ENCODE results near the gene PMM2. TPM values are rescaled to one million over a fixed set of nuclear protein-coding genes. Genes with fewer than 3 reads are reported as not detected.

Gene PMM2
- polyA plus RNA-seq, 3 donors = 19.7 to 23.6 (median 22.3) TPM

DNA sequence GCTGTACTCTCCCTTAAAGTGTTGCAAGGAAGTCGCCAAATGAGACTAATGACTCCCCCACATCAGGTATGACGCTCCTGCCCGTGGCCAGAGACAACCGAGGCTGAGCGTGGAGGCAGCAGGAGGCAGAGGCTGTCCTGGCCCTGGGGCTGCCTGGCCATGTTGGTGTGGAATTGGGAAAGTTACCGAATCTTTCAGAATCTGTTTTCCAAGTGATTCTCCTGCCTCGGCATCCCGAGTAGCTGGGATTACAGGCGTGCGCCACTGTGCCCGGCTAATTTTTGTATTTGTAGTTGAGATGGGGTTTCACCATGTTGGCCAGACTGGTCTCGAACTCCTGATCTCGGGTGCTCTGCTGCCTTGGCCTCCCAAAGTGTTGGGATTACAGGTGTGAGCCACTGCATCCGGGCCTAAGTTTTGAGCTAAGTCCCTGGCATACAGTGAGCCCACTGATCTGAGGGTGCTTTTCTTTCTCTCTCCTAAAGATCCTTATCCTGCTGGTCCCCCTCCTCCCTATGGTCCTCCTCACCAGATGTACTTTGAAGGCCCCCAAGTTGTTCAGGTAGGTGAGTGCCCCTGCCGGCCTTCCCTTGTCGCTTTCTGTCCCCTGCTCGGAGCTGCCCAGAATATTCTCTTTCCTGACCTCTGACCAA lies 85.2 kb downstream of the PMM2 start:
- DNase-seq (ENCODE audit: low read depth in 3 of 3, low spot score in 2 of 3) = no peak

GRCh38 chr16:8885674-8886592 lies 88.3 kb downstream of the PMM2 start:
- DNase-seq (ENCODE audit: low read depth in 3 of 3, low spot score in 2 of 3) = no peak

DNA sequence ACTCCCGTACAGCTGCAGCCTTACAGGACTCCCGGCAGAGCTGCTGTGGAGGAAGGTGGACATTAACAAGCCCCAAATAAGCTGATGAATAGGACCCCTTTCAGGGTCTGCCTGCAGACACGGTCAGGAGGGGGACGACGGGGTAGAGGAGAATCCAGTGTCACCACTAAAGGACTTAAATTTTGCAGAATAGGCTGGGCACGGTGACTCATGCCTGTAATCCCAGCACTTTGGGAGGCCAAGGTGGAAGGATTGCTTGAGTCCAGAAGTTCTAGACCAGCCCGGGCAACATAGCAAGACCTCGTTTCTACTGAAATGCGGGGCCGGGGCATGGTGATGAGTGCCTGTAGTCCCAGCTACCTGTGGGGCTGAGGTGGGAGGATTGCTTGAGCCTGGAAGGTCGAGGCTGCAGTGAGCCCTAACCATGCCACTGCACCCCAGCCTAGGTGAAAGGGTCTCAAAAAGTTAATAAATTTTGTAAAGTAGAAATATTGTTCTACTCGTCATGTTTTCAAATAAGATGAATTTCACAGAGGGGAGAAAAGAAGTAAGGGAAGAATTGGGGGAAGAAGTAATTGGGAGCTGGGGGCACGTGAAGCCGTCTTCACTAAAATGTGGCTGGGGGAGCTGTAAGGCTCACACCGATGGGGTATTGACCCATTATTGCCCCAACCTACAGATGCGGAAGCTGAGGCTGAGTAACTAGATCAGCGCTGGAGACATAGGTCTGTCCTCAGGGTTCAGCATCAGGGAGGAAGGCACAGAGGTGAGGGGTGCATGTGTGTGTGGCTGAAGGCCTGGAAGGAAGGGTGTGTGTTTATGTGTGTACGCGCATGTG lies 89.2 kb downstream of the PMM2 start:
- DNase-seq (ENCODE audit: low read depth in 3 of 3, low spot score in 2 of 3) = no peak

DNA sequence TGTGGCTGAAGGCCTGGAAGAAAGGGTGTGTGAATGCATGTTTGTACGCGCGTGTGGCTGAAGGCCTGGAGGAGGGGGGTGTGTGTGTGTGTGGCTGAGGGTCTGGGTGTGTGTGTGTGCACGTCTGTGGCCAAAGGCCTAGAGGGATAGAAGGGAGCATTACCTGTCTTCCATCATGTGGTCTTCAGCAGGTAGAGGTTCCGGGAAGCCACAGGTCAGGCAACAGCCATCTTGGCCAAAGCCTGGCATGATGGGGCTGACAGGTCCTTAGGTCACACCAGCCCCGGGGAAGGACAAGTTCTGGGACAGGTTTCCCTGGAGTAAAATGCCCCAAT lies 89.8 kb downstream of the PMM2 start:
- DNase-seq (ENCODE audit: low read depth in 3 of 3, low spot score in 2 of 3) = no peak

DNA sequence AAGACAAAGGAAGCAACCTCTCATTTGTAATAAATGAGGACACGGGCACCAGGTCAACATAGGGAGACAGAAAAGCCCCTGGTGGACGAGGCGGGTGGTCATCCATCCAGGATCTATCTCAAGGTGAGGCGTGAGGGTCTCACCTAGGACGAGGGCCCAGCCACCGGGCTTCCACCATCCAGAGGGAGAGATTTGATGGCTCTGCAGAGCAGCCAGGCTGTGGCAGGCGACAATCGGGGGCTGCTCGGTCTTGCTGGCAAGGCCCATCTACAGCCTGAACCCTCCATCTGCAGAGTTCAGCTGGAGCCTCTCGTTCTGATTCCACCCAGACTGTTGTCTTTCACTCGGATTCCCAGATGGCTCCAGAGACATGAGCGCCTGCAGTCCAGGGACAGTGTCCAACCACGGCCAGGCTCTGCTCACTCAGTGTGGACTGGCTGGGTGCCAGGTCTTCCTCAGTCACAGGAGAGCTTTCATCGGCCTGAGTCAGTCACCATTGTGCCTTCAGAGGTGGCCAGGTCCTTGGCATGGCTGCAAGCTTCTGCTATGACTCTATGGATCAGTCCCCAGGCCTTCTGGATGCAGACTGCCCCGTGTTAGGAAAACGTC lies 90.4 kb downstream of the PMM2 start:
- DNase-seq (ENCODE audit: low read depth in 3 of 3, low spot score in 2 of 3) = no peak

- no peak for DNase-seq (ENCODE audit: low read depth in 3 of 3, low spot score in 2 of 3)
Observed at GRCh38 chr16:8888951-8889892, 91.6 kb downstream of the PMM2 start.

DNA sequence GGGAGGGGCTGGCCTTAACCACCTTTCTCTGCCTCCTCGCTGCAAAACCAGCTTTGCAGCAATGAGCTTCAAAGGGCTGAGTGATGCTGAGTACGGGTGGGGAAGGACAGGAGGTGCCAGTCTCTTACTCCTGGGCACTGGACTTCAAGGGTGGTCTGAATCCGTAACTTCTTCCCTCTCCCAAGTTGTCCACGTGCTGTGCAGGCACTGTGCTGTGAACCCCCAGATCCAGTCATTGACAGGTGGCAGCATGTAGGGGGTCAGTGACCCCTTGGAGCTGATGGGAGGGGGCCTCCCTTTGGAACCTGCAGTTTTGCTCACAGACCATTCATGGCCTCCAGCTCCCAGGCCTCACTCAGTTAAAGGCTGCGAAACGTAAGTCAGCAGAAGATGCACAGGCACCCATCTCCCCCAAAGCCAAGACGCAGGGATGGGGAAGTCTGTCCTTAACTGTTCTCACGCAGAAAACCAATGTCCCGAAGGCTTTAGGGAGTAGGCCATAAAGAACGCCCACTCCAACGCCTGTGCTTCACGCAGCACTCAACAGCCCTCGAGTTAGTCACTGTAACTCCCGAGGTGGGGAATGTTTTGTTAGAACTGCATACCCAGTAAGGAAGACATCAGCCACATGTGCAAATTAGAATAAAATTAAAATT lies 92.4 kb downstream of the PMM2 start:
- no peak for DNase-seq (ENCODE audit: low read depth in 3 of 3, low spot score in 2 of 3)

DNA sequence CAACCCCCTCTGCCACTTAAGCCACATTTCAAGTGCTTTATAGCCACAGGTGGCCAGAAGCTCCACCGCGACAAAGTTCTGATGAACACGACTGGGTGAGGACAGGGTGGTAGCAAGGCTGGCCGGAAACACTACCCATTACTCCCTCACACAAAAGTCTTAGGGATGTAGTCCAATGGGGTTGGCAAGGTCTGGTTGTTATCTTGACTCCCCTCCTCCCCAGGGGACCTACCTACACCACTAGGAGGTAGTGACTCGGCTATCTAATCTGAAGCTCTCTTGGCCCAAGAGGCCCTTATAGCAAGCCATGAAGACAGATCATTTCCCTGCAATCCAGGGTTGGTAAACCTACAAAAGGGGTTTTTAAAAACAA lies 92.9 kb downstream of the PMM2 start:
- no peak for DNase-seq (ENCODE audit: low read depth in 3 of 3, low spot score in 2 of 3)

DNA sequence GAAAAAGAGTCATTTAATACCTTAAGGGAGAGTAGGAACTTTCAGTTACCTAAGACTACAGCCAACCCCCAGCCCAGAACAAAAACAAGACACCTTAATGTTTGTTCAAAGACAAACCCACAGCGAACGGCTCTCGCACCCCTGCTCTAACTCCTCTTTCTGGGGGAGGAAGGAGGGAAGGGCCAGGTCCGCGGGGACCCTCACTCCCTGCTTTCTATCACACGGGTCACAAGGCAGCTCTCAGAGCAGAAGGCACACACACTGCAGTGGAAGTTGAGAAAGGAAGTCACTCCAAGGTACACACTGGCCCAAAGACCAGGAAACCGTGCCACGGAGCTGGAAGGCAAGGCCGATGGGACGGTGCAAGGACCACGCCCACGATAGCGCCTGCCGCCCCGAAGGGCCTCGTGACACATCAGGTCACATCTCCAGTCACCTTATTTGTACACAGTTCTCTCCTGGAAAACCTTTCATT lies 94.5 kb downstream of the PMM2 start:
- no peak for DNase-seq (ENCODE audit: low read depth in 3 of 3, low spot score in 2 of 3)

DNA sequence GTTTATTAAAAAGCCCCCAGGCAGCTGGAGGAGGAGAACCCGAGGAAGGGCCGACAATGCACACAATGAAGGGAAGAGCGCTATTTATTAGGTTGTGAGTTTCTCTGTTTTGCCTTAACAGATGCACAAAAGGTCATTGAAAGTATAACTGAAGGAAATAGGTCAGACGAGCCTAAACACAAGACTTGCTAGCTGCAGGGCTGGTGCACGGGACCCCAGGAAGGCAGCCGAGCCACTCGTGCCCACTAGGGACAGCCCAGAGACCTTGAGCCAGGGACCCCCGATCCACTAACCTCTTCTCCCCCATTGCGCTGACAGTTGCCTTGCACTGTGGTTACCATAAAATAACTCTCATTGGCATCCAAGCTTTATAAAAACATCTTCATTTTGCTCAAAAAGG lies 95.8 kb downstream of the PMM2 start:
- no peak for DNase-seq (ENCODE audit: low read depth in 3 of 3, low spot score in 2 of 3)

GRCh38 chr16:8893976-8894690 lies 96.5 kb downstream of the PMM2 start:
- DNase-seq (ENCODE audit: low read depth in 3 of 3, low spot score in 2 of 3) = no peak

- DNase-seq (ENCODE audit: low read depth in 3 of 3, low spot score in 2 of 3) = no peak
Observed at GRCh38 chr16:8894736-8895334, 97.2 kb downstream of the PMM2 start.

- DNase-seq (ENCODE audit: low read depth in 3 of 3, low spot score in 2 of 3) = no peak
Observed at GRCh38 chr16:8898660-8899318, 101.2 kb downstream of the PMM2 start.

Other genes with a start within 250 kb of the PMM2 start
- not detected for gene TMEM114, start 207.3 kb upstream of the PMM2 start, polyA plus RNA-seq (ENCODE audit: insufficient read length in 3 of 3)
- gene METTL22, start 176.1 kb upstream of the PMM2 start, polyA plus RNA-seq (ENCODE audit: insufficient read length in 3 of 3) = 10 to 100 TPM; 15.5 to 17.2 (median 15.7) TPM
- gene ABAT, start 123.2 kb upstream of the PMM2 start, polyA plus RNA-seq (ENCODE audit: insufficient read length in 3 of 3) = 10 to 100 TPM; 55.4 to 75.3 (median 69.7) TPM
- gene TMEM186, start 200 bp upstream of the PMM2 start, polyA plus RNA-seq (ENCODE audit: insufficient read length in 3 of 3) = 10 to 100 TPM; 15.3 to 17.1 (median 16.5) TPM
- 10 to 100 TPM; 64.9 to 74.6 (median 65.4) TPM for gene CARHSP1, start 71.2 kb downstream of the PMM2 start, polyA plus RNA-seq (ENCODE audit: insufficient read length in 3 of 3)
- not detected for gene LITAFD, start 84.5 kb downstream of the PMM2 start, polyA plus RNA-seq (ENCODE audit: insufficient read length in 3 of 3)
- 100 to 1,000 TPM; 112 to 124 (median 120) TPM for gene USP7, start 166.1 kb downstream of the PMM2 start, polyA plus RNA-seq (ENCODE audit: insufficient read length in 3 of 3)

All from right renal cortex interstitium (tissue), 3 donors.